ENCODE results near the gene ADAM11.
"Not testable (repeated sequence)": the region's sequence is repeated elsewhere in the genome, so short reads cannot be mapped to it uniquely, and the experiment has no call there.

ADAM11 gene

GRCh38 chr17:44738214-44738906 lies 20.4 kb upstream of the ADAM11 start:
- peak; percentile 15 for DNase-seq (ENCODE audit: low read depth)
- no peak overlapping the region for H3K4me3 ChIP-seq (ENCODE audit: low read depth, low read length)
- no peak for TF ChIP-seq CTCF (IDR thresholded peaks at IDR 0.05; ENCODE audit: insufficient read depth, low read depth, low read length, missing control alignments)

GRCh38 chr17:44741316-44741715 lies 17.5 kb upstream of the ADAM11 start:
- H3K4me3 ChIP-seq (ENCODE audit: low read depth, low read length), result no peak overlapping the region
- DNase-seq (ENCODE audit: low read depth), result no peak
- TF ChIP-seq CTCF (IDR thresholded peaks at IDR 0.05; ENCODE audit: insufficient read depth, low read depth, low read length, missing control alignments), result no peak

- TF ChIP-seq CTCF (IDR thresholded peaks at IDR 0.05; ENCODE audit: insufficient read depth, low read depth, low read length, missing control alignments), result no peak
- H3K4me3 ChIP-seq (ENCODE audit: low read depth, low read length), result no peak overlapping the region
- DNase-seq (ENCODE audit: low read depth), result no peak
Observed at GRCh38 chr17:44745301-44745700, 13.5 kb upstream of the ADAM11 start.

GRCh38 chr17:44745738-44746137 lies 13.1 kb upstream of the ADAM11 start:
- not testable (repeated sequence) for DNase-seq (ENCODE audit: low read depth); H3K4me3 ChIP-seq (ENCODE audit: low read depth, low read length)

GRCh38 chr17:44747566-44747965 lies 11.2 kb upstream of the ADAM11 start:
- no peak for DNase-seq (ENCODE audit: low read depth)
- no peak overlapping the region for H3K4me3 ChIP-seq (ENCODE audit: low read depth, low read length)
- TF ChIP-seq CTCF (IDR thresholded peaks at IDR 0.05; ENCODE audit: insufficient read depth, low read depth, low read length, missing control alignments), result no peak

- no peak for DNase-seq (ENCODE audit: low read depth)
- H3K4me3 ChIP-seq (ENCODE audit: low read depth, low read length), result no peak overlapping the region
- TF ChIP-seq CTCF (IDR thresholded peaks at IDR 0.05; ENCODE audit: insufficient read depth, low read depth, low read length, missing control alignments), result no peak
Observed at GRCh38 chr17:44749076-44749979, 9.5 kb upstream of the ADAM11 start.

GRCh38 chr17:44749980-44750318 lies 8.8 kb upstream of the ADAM11 start:
- no peak overlapping the region for H3K4me3 ChIP-seq (ENCODE audit: low read depth, low read length)
- no peak for DNase-seq (ENCODE audit: low read depth)
- no peak for TF ChIP-seq CTCF (IDR thresholded peaks at IDR 0.05; ENCODE audit: insufficient read depth, low read depth, low read length, missing control alignments)
